Smooth muscle cell (in vitro differentiated cells): ENCODE results near the gene KRTAP4-3. TPM values are rescaled to one million over a fixed set of nuclear protein-coding genes. Genes with fewer than 3 reads are reported as not detected.

Experiments
- DNase-seq: peaks from one replicate; lab custom pipeline; 2025; ENCODE audit not compliant: unreplicated experiment; lab: John Stamatoyannopoulos, UW
- H2AFZ ChIP-seq: fragments of 200-600 bp; sonication (generic); 2 replicates; pipeline ENCODE4 v1.6.0; 2016; ENCODE audit warnings: antibody characterized with exemption, low read depth, mild to moderate bottlenecking
- H3F3A ChIP-seq: fragments of 200-600 bp; sonication (generic); 2 replicates; pipeline ENCODE4 v1.6.0; 2017; ENCODE audit warnings: antibody characterized with exemption, low read depth
- H3K27ac ChIP-seq: fragments of 200-600 bp; sonication (generic); 2 replicates; pipeline ENCODE4 v1.5.1; 2016; ENCODE audit warnings: low read depth, mild to moderate bottlenecking
- H3K27me3 ChIP-seq: fragments of 200-600 bp; sonication (generic); 2 replicates; pipeline ENCODE4 v1.6.1; 2016; ENCODE audit warnings: low read depth, mild to moderate bottlenecking
- H3K36me3 ChIP-seq: fragments of 200-600 bp; sonication (generic); 2 replicates; pipeline ENCODE4 v1.5.1; 2016; ENCODE audit warnings: low read depth
- H3K4me1 ChIP-seq: fragments of 200-600 bp; sonication (generic); 2 replicates; pipeline ENCODE4 v1.5.1; 2016; ENCODE audit warnings: low read depth
- H3K4me2 ChIP-seq: fragments of 200-600 bp; sonication (generic); 2 replicates; pipeline ENCODE4 v1.6.0; 2016; ENCODE audit warnings: mild to moderate bottlenecking
- H3K4me3 ChIP-seq: fragments of 200-600 bp; sonication (generic); 2 replicates; pipeline ENCODE4 v1.5.1; 2016; ENCODE audit warnings: mild to moderate bottlenecking
- H3K79me2 ChIP-seq: fragments of 200-600 bp; sonication (generic); 2 replicates; pipeline ENCODE4 v1.6.0; 2016; ENCODE audit warnings: low read depth, mild to moderate bottlenecking
- H3K9ac ChIP-seq: fragments of 200-600 bp; sonication (generic); 2 replicates; pipeline ENCODE4 v1.6.0; 2016; ENCODE audit warnings: low read depth
- H3K9me3 ChIP-seq: fragments of 200-600 bp; sonication (generic); replicated peaks from 2 replicates; pipeline ENCODE4 v1.5.1; 2016; ENCODE audit warnings: low read depth
- H4K20me1 ChIP-seq: fragments of 200-600 bp; sonication (generic); 2 replicates; pipeline ENCODE4 v1.6.0; 2016; ENCODE audit warnings: low read depth
- CTCF ChIP-seq: fragments of 200-600 bp; sonication (generic); IDR thresholded peaks from 2 replicates; pipeline ENCODE4 v1.5.1; 2017; ENCODE audit warnings: borderline replicate concordance, mild to moderate bottlenecking, antibody characterized with exemption; ENCODE audit not compliant: insufficient read depth, poor library complexity, severe bottlenecking
- WGBS: methylation state at CpG from one replicate; pipeline ENCODE4 v1.1.7; 2016; ENCODE audit warnings: low lambda C conversion rate; 5-methylcytosine and 5-hydroxymethylcytosine counted together
- polyA plus RNA-seq: library from polyadenylated mRNA; unstranded; fragments of >200 nt; fragmentation: Nextera tagmentation; extraction: Ambion mirVana; gene quantifications from 2 replicates; pipeline ENCODE4 v1.2.1, GENCODE V29; 2016
- total RNA-seq: library from RNA; depleted of rRNA; stranded (reverse); fragments of >200 nt; gene quantifications from 2 replicates; pipeline ENCODE4 v1.2.3, GENCODE V29; 2014

KRTAP4-3 gene
- total and polyA plus RNA-seq, 2 experiments from 2014 or later = not detected

- Histone ChIP-seq H3K79me2 (no peaks in the 10 kb centered on the region), H3K9ac (no peak overlapping the region), H3K27ac (no peak overlapping the region), H4K20me1 (no peaks in the 10 kb centered on the region), H3K4me3 (no peak overlapping the region), H3K27me3 (peaks cover 9% of the 10 kb centered on the region), H3K4me2 (no peak overlapping the region), H2AFZ (no peak overlapping the region), H3F3A (no peaks in the 10 kb centered on the region), H3K9me3 (no peaks in the 10 kb centered on the region), H3K36me3 (no peaks in the 10 kb centered on the region), H3K4me1 (no peaks in the 10 kb centered on the region)
- DNase-seq = no peak
- TF ChIP-seq CTCF = no peak
- 92% methylated on average over 2 of the region's 2 CpGs for WGBS
Observed at GRCh38 chr17:41186872-41187271, 18.9 kb upstream of the KRTAP4-3 start.

DNA sequence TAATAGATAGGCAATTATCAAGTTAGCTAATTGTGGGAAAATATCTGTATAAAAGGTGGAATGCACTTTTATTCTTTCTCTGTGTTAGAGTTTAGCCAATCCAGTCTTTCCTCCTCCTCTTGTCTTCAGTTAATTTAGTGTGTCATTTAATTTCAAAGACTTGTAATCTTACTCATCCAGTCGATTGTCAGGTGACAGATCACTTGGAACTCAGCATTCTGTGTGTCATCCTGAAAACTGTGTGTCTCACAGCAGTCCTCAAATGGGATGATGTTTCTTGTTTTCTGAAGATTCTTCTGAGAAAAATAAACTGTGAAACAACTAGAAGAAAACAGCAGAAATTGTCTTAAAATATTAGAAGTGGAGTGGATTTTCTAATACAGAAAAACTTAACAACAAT, 17.0 kb upstream of the KRTAP4-3 start:
- Histone ChIP-seq H3F3A (no peaks in the 10 kb centered on the region), H3K9ac (no peak overlapping the region), H3K79me2 (no peaks in the 10 kb centered on the region), H3K4me3 (no peak overlapping the region), H3K9me3 (no peaks in the 10 kb centered on the region), H3K27me3 (peaks cover 9% of the 10 kb centered on the region), H4K20me1 (no peaks in the 10 kb centered on the region), H3K4me2 (no peak overlapping the region), H2AFZ (no peak overlapping the region), H3K4me1 (no peaks in the 10 kb centered on the region), H3K36me3 (no peaks in the 10 kb centered on the region), H3K27ac (no peak overlapping the region)
- 88% methylated on average over 1 of the region's 1 CpG for WGBS
- no peak for TF ChIP-seq CTCF
- DNase-seq = no peak

DNA sequence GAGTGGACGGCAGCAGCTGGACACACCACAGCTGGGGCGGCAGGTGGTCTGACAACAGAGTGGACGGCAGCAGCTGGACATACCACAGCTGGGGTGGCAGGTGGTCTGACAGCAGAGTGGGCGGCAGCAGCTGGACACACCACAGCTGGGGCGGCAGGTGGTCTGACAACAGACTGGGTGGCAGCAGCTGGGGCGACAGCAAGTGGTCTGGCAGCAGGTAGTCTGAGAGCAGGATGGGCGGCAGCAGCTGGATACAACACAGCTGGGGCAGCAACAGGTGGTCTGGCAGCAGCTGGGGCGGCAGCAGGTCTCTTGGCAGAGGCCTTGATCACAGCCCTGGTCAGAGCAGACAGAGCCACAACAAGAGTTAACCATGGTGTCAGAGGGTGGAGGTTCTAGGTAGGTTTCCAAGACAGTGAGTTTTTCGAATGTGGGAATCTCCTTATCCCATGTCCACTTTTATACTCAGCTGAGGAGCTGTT, 16.5 kb upstream of the KRTAP4-3 start, which contains the start of gene KRTAP4-1:
KRTAP4-1 (minus strand) TSS at position 432 of the 482 bp plus-strand sequence; CDS start at position 375, 57 bp downstream.
- no peak within 1 kb of the TSS for H2AFZ ChIP-seq
- H4K20me1 ChIP-seq = no peaks in the 10 kb centered on the region
- no peak for DNase-seq
- H3K4me1 ChIP-seq = no peaks in the 10 kb centered on the region
- H3K4me2 ChIP-seq = no peak within 1 kb of the TSS
- H3K79me2 ChIP-seq = no peaks in the 10 kb centered on the region
- no peaks in the 10 kb centered on the region for H3K36me3 ChIP-seq
- H3K27ac ChIP-seq = no peak within 1 kb of the TSS
- H3K9me3 ChIP-seq = no peaks in the 10 kb centered on the region
- 80% methylated on average over 9 of the region's 9 CpGs for WGBS
- no peak within 1 kb of the TSS for H3K9ac ChIP-seq
- H3F3A ChIP-seq = no peaks in the 10 kb centered on the region
- no peak within 1 kb of the TSS for H3K4me3 ChIP-seq
- peaks cover 9% of the 10 kb centered on the region for H3K27me3 ChIP-seq
- TF ChIP-seq CTCF = no peak
